Kidney (tissue), 14 donors: ENCODE measurements around the gene FBXO33. TPM values are rescaled to one million over a fixed set of nuclear protein-coding genes. Genes with fewer than 3 reads are reported as not detected.

ENCODE experiments used
- DNase-seq, 5 donors: peaks; one replicate each; pipeline ENCODE4 v3.0.0-alpha.2; 2013 to 2020
- FAIRE-seq: peaks from 2 replicates; lab custom pipeline; 2012; peaks lifted over from hg19 to GRCh38; lab: Jason Lieb, UNC
- H3K27ac ChIP-seq, 2 donors: one replicate each; pipeline ENCODE4 v1.7.0; 2013; ENCODE audit warnings: low read depth in 2 of 2, low read length in 2 of 2, inconsistent platforms in 1 of 2
- H3K27me3 ChIP-seq: one replicate; pipeline ENCODE4 v1.7.1; 2013; ENCODE audit warnings: low read length, inconsistent platforms; ENCODE audit not compliant: control insufficient read depth, insufficient read depth
- H3K36me3 ChIP-seq, 3 donors: one replicate each; pipeline versions ENCODE4 v1.7.0 to v1.7.1; 2013; ENCODE audit warnings: low read length in 3 of 3, control low read depth in 1 of 3, inconsistent platforms in 1 of 3; ENCODE audit not compliant: insufficient read depth in 3 of 3, control insufficient read depth in 2 of 3
- H3K4me1 ChIP-seq, 3 donors: one replicate each; pipeline versions ENCODE4 v1.7.0 to v1.7.1; 2013; ENCODE audit warnings: low read length in 3 of 3, inconsistent platforms in 1 of 3, low read depth in 1 of 3; ENCODE audit not compliant: control insufficient read depth in 2 of 3, insufficient read depth in 2 of 3
- H3K4me3 ChIP-seq, 3 donors: one replicate each; pipeline versions ENCODE4 v1.7.0 to v1.8.1; 2013; ENCODE audit warnings: low read length in 3 of 3, control low read depth in 1 of 3, inconsistent platforms in 1 of 3
- H3K9ac ChIP-seq, 3 donors: one replicate each; pipeline versions ENCODE4 v1.7.0 to v1.7.1; 2013; ENCODE audit warnings: low read length in 3 of 3, control low read depth in 1 of 3, inconsistent platforms in 1 of 3
- H3K9me3 ChIP-seq, 3 donors: one replicate each; pipeline versions ENCODE4 v1.7.0 to v1.7.1; 2013; ENCODE audit warnings: low read length in 3 of 3, control low read depth in 1 of 3, inconsistent platforms in 1 of 3; ENCODE audit not compliant: control insufficient read depth in 2 of 3, insufficient read depth in 1 of 3
- CTCF ChIP-seq: IDR thresholded peaks from 3 replicates; pipeline ENCODE4 v1.5.1; 2012; ENCODE audit warnings: mild to moderate bottlenecking, moderate library complexity, borderline replicate concordance; ENCODE audit not compliant: insufficient read depth; ENCODE audit errors: extremely low read depth
- intact Hi-C: fragments of 100-400 bp; cut with DNase I; formaldehyde crosslinking; loops from one replicate; pipeline ENCODE4 v1.11.1; 2022
- polyA plus RNA-seq: library from polyadenylated mRNA; stranded (reverse); fragments of 350-450 nt; fragmentation: Illumina TruSeq; extraction: RNeasy Lipid Tissue Mini Kit (QIAGEN cat#74804); gene quantifications from one replicate; pipeline ENCODE4 v1.2.3, GENCODE V29; 2014; ENCODE audit warnings: low read depth, low replicate concordance; ENCODE audit not compliant: insufficient read depth
- total RNA-seq: library from RNA; stranded (reverse); fragmentation: NEBNext Ultra II Directional; extraction: Animal tissue kit (Norgen Biotek cat#: 25700); gene quantifications from one replicate; pipeline ENCODE4 v1.2.1, GENCODE V29; 2021
- donor health status: control.
- donor health status: control.
- donor health status: control.
- donor health status: control.
- donor health status: control.
- donor health status: DM: yes; HTN: yes; CAD: no.
- donor health status: Normal renal cell carcinoma (clear cell type).

Gene FBXO33
- total and polyA plus RNA-seq, 2 donors from 2014 or later = 6.5 to 11.2 TPM

GRCh38 chr14:39376667-39377403 lies 55.4 kb downstream of the FBXO33 start:
- no peaks in the 10 kb centered on the region for H3K36me3 ChIP-seq
- intact Hi-C loops = no loop called here
- no peaks in the 10 kb centered on the region for H3K9me3 ChIP-seq
- FAIRE-seq (no peak), DNase-seq (no peak)
- H3K9ac ChIP-seq = no peak overlapping the region
- no peaks in the 10 kb centered on the region for H3K27me3 ChIP-seq
- H3K4me3 ChIP-seq = peak overlapping the region in 1 of 3 donors; percentile 5
- no peaks in the 10 kb centered on the region for H3K4me1 ChIP-seq
- H3K27ac ChIP-seq = peak overlapping the region; percentile 3 to 11
- no peak for TF ChIP-seq CTCF

DNA sequence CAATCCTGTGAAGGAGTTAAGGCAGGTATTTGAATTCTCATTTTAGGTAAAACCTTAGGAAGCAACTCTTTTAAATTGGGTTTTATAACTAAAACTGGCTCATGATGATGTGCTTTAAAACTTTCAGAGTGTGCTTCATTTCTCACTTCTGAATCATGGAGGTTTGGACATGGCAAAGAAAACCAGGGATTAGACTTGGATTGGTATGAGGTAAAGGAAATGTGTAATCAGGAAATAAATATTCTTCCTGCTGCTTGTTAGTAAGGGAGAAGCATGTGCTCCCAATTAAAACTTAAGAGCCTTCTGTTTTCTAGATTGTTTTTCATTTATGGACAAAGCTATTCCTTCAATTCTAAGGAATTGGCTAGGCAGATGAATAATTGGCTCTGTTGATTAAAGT lies 57.4 kb downstream of the FBXO33 start:
- no peak overlapping the region for H3K27ac ChIP-seq
- FAIRE-seq = no peak
- intact Hi-C loops = no loop called here

DNA sequence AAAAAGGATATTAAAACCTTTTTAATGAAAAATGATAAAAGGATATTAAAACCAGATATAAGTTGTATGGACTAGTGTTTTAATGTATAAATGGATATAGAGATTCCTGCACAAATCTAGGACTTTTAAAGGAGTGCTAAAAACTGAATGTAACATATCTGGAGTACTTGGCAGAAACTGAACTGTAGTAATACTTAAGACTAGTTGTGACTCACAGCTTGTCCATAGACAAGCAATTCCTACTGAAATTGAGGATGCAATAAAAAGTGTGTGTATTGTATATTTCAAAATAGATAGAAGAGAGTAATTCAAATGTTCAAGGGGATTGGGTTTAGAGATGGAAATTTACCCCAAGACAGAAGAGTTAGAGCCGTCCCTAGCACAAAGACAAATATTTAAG lies 59.6 kb downstream of the FBXO33 start:
- H3K27me3 ChIP-seq = no peaks in the 10 kb centered on the region
- TF ChIP-seq CTCF = no peak
- no peak overlapping the region for H3K9ac ChIP-seq
- DNase-seq = no peak
- peaks cover 0 to 8% (median 0%) of the 10 kb centered on the region in 3 donors for H3K36me3 ChIP-seq
- no peak for FAIRE-seq
- H3K27ac ChIP-seq = no peak overlapping the region
- no peaks in the 10 kb centered on the region for H3K4me1 ChIP-seq
- no peak overlapping the region for H3K4me3 ChIP-seq
- no peaks in the 10 kb centered on the region for H3K9me3 ChIP-seq
- intact Hi-C loops = no loop called here

More for the DNA sequence above, 57.4 kb downstream of the FBXO33 start:
- H3K36me3 ChIP-seq = peaks cover 0 to 8% (median 0%) of the 10 kb centered on the region in 3 donors
- H3K9me3 ChIP-seq = no peaks in the 10 kb centered on the region
- no peak for TF ChIP-seq CTCF
- H3K4me3 ChIP-seq = no peak overlapping the region
- DNase-seq = no peak
- no peaks in the 10 kb centered on the region for H3K27me3 ChIP-seq
- H3K9ac ChIP-seq = no peak overlapping the region
- no peaks in the 10 kb centered on the region for H3K4me1 ChIP-seq
